Measurements from ENCODE around the gene GALNT10.

GALNT10 gene

GRCh38 chr5:154244476-154244875, 53.9 kb downstream of the GALNT10 start:
- DNase-seq: no peak
- Mint-ChIP-seq H3K27me3 (no peaks in the 10 kb centered on the region), H3K36me3 (ENCODE audit: low read depth) (peaks cover 2% of the 10 kb centered on the region), H3K4me1 (peaks cover 16% of the 10 kb centered on the region), H3K9me3 (no peaks in the 10 kb centered on the region), H3K4me3 (no peak overlapping the region), H3K27ac (no peak overlapping the region)
- no peak for ATAC-seq

- no peak for ATAC-seq
- peaks cover 13% of the 10 kb centered on the region for H3K9me3 Mint-ChIP-seq
- no peak overlapping the region for H3K27ac Mint-ChIP-seq
- peaks cover 4% of the 10 kb centered on the region for H3K4me1 Mint-ChIP-seq
- H3K36me3 Mint-ChIP-seq (ENCODE audit: low read depth): peaks cover 19% of the 10 kb centered on the region
- no peaks in the 10 kb centered on the region for H3K27me3 Mint-ChIP-seq
- no peak overlapping the region for H3K4me3 Mint-ChIP-seq
- no peak for DNase-seq
Measured at GRCh38 chr5:154248691-154249090, 58.2 kb downstream of the GALNT10 start.

GRCh38 chr5:154249826-154250225, 59.3 kb downstream of the GALNT10 start:
- Mint-ChIP-seq H3K36me3 (ENCODE audit: low read depth) (peaks cover 24% of the 10 kb centered on the region), H3K9me3 (peaks cover 15% of the 10 kb centered on the region), H3K27me3 (no peaks in the 10 kb centered on the region), H3K27ac (no peak overlapping the region), H3K4me1 (peaks cover 2% of the 10 kb centered on the region), H3K4me3 (no peak overlapping the region)
- ATAC-seq: no peak
- DNase-seq: no peak

- peaks cover 15% of the 10 kb centered on the region for H3K9me3 Mint-ChIP-seq
- ATAC-seq (no peak), DNase-seq (no peak)
- no peak overlapping the region for H3K27ac Mint-ChIP-seq
- no peaks in the 10 kb centered on the region for H3K4me1 Mint-ChIP-seq
- no peak overlapping the region for H3K4me3 Mint-ChIP-seq
- peaks cover 29% of the 10 kb centered on the region for H3K36me3 Mint-ChIP-seq (ENCODE audit: low read depth)
- no peaks in the 10 kb centered on the region for H3K27me3 Mint-ChIP-seq
Measured at GRCh38 chr5:154251529-154251928, 61.0 kb downstream of the GALNT10 start.

GRCh38 chr5:154253807-154254206, 63.3 kb downstream of the GALNT10 start:
- no peak overlapping the region for H3K4me3 Mint-ChIP-seq
- peaks cover 30% of the 10 kb centered on the region for H3K36me3 Mint-ChIP-seq (ENCODE audit: low read depth)
- H3K27me3 Mint-ChIP-seq: no peaks in the 10 kb centered on the region
- DNase-seq (no peak), ATAC-seq (no peak)
- H3K27ac Mint-ChIP-seq: no peak overlapping the region
- peaks cover 4% of the 10 kb centered on the region for H3K4me1 Mint-ChIP-seq
- H3K9me3 Mint-ChIP-seq: peaks cover 15% of the 10 kb centered on the region

- no peak overlapping the region for H3K4me3 Mint-ChIP-seq
- ATAC-seq (no peak), DNase-seq (no peak)
- no peak overlapping the region for H3K27ac Mint-ChIP-seq
- peaks cover 30% of the 10 kb centered on the region for H3K36me3 Mint-ChIP-seq (ENCODE audit: low read depth)
- H3K27me3 Mint-ChIP-seq: no peaks in the 10 kb centered on the region
- peaks cover 4% of the 10 kb centered on the region for H3K4me1 Mint-ChIP-seq
- H3K9me3 Mint-ChIP-seq: peaks cover 15% of the 10 kb centered on the region
Measured at GRCh38 chr5:154254896-154255295, 64.4 kb downstream of the GALNT10 start.

- Mint-ChIP-seq H3K27ac (no peak overlapping the region), H3K36me3 (ENCODE audit: low read depth) (peaks cover 27% of the 10 kb centered on the region)
- ATAC-seq: no peak
Measured at GRCh38 chr5:154257046-154257445, 66.5 kb downstream of the GALNT10 start.

GRCh38 chr5:154258531-154259217, 68.1 kb downstream of the GALNT10 start:
- Mint-ChIP-seq H3K4me1 (peaks cover 4% of the 10 kb centered on the region), H3K36me3 (ENCODE audit: low read depth) (peaks cover 21% of the 10 kb centered on the region), H3K9me3 (peaks cover 2% of the 10 kb centered on the region), H3K27me3 (no peaks in the 10 kb centered on the region), H3K27ac (no peak overlapping the region), H3K4me3 (no peak overlapping the region)
- ATAC-seq: no peak
- DNase-seq: no peak

More at GRCh38 chr5:154257046-154257445, 66.5 kb downstream of the GALNT10 start:
- Mint-ChIP-seq H3K4me3 (no peak overlapping the region), H3K4me1 (peaks cover 4% of the 10 kb centered on the region), H3K27me3 (no peaks in the 10 kb centered on the region), H3K9me3 (peaks cover 13% of the 10 kb centered on the region)
- DNase-seq: no peak

GRCh38 chr5:154260224-154260927, 69.8 kb downstream of the GALNT10 start:
- Mint-ChIP-seq H3K9me3 (no peaks in the 10 kb centered on the region), H3K36me3 (ENCODE audit: low read depth) (peaks cover 11% of the 10 kb centered on the region), H3K4me3 (no peak overlapping the region), H3K27ac (no peak overlapping the region), H3K4me1 (peaks cover 4% of the 10 kb centered on the region), H3K27me3 (no peaks in the 10 kb centered on the region)
- no peak for DNase-seq
- no peak for ATAC-seq

GRCh38 chr5:154262342-154262741, 71.8 kb downstream of the GALNT10 start:
- Mint-ChIP-seq H3K4me1 (peaks cover 1% of the 10 kb centered on the region), H3K27ac (no peak overlapping the region), H3K36me3 (ENCODE audit: low read depth) (peaks cover 10% of the 10 kb centered on the region), H3K27me3 (no peaks in the 10 kb centered on the region), H3K9me3 (no peaks in the 10 kb centered on the region), H3K4me3 (no peak overlapping the region)
- no peak for DNase-seq
- ATAC-seq: no peak

GRCh38 chr5:154264549-154265196, 74.1 kb downstream of the GALNT10 start:
- H3K4me3 Mint-ChIP-seq: no peak overlapping the region
- no peaks in the 10 kb centered on the region for H3K27me3 Mint-ChIP-seq
- no peak overlapping the region for H3K27ac Mint-ChIP-seq
- H3K4me1 Mint-ChIP-seq: no peaks in the 10 kb centered on the region
- H3K36me3 Mint-ChIP-seq (ENCODE audit: low read depth): peaks cover 10% of the 10 kb centered on the region
- DNase-seq: no peak
- ATAC-seq: no peak
- H3K9me3 Mint-ChIP-seq: no peaks in the 10 kb centered on the region

GRCh38 chr5:154265197-154265773, 74.8 kb downstream of the GALNT10 start:
- H3K4me3 Mint-ChIP-seq: no peak overlapping the region

GRCh38 chr5:154267516-154267915, 77.0 kb downstream of the GALNT10 start:
- Mint-ChIP-seq H3K36me3 (ENCODE audit: low read depth) (peaks cover 7% of the 10 kb centered on the region), H3K4me3 (no peak overlapping the region), H3K27ac (no peak overlapping the region), H3K27me3 (no peaks in the 10 kb centered on the region), H3K9me3 (no peaks in the 10 kb centered on the region), H3K4me1 (peaks cover 8% of the 10 kb centered on the region)
- DNase-seq (no peak), ATAC-seq (no peak)

More at GRCh38 chr5:154265197-154265773, 74.8 kb downstream of the GALNT10 start:
- Mint-ChIP-seq H3K36me3 (ENCODE audit: low read depth) (peaks cover 10% of the 10 kb centered on the region), H3K4me1 (no peaks in the 10 kb centered on the region), H3K9me3 (no peaks in the 10 kb centered on the region), H3K27ac (no peak overlapping the region), H3K27me3 (no peaks in the 10 kb centered on the region)
- ATAC-seq (no peak), DNase-seq (no peak)

- H3K4me1 Mint-ChIP-seq: peaks cover 14% of the 10 kb centered on the region
- DNase-seq: no peak
- no peaks in the 10 kb centered on the region for H3K27me3 Mint-ChIP-seq
- ATAC-seq: no peak
- no peak overlapping the region for H3K27ac Mint-ChIP-seq
- no peaks in the 10 kb centered on the region for H3K9me3 Mint-ChIP-seq
- H3K36me3 Mint-ChIP-seq (ENCODE audit: low read depth): peaks cover 4% of the 10 kb centered on the region
- no peak overlapping the region for H3K4me3 Mint-ChIP-seq
Measured at GRCh38 chr5:154268073-154268472, 77.5 kb downstream of the GALNT10 start.

GRCh38 chr5:154269414-154269813, 78.9 kb downstream of the GALNT10 start:
- Mint-ChIP-seq H3K4me1 (peaks cover 25% of the 10 kb centered on the region), H3K36me3 (ENCODE audit: low read depth) (peaks cover 4% of the 10 kb centered on the region), H3K9me3 (no peaks in the 10 kb centered on the region), H3K4me3 (no peak overlapping the region), H3K27me3 (no peaks in the 10 kb centered on the region), H3K27ac (no peak overlapping the region)
- DNase-seq: no peak
- ATAC-seq: no peak
